ENCODE measurements around the gene TLN1. TPM values are rescaled to one million over a fixed set of nuclear protein-coding genes. Genes with fewer than 3 reads are reported as not detected.
A peak's percentile ranks its signal among the peaks of the same experiment; 100 is the strongest.

TLN1 gene
- total RNA-seq, 1 donor from 2014 or later, result 362 TPM

GRCh38 chr9:35719546-35719945, 12.4 kb downstream of the TLN1 start:
- H3K27me3 Mint-ChIP-seq, result no peaks in the 10 kb centered on the region
- no peaks in the 10 kb centered on the region for H3K9me3 Mint-ChIP-seq
- H3K36me3 Mint-ChIP-seq (ENCODE audit: low read depth), result peaks cover 98% of the 10 kb centered on the region
- POLR2A ChIA-PET, result interaction anchor here (0.5 to 3.3 kb wide), 12 partner anchors 8 to 114 kb away, joined by 3 to 38 read pairs (median 4); partner anchors contain the start of genes CREB3, SIT1 and TLN1
- peaks cover 26% of the 10 kb centered on the region for H3K4me1 Mint-ChIP-seq
- CTCF ChIA-PET, result interaction anchor here (0.8 to 3.1 kb wide), 4 partner anchors 10 to 116 kb away, joined by 3 to 19 read pairs (median 3); no protein-coding TSS in a partner anchor
- ATAC-seq (ENCODE audit: low read depth) (no peak), DNase-seq (no peak)
- peak overlapping the region; percentile 32 for H3K4me3 Mint-ChIP-seq
- H3K27ac Mint-ChIP-seq, result peak overlapping the region; percentile 85
- no peak for TF ChIP-seq CTCF (IDR thresholded peaks at IDR 0.05)
- intact Hi-C loops (cut with micrococcal nuclease), result loop anchor here (1.0 to 5.0 kb wide), 7 partner anchors 9 to 115 kb away; partner anchors contain the start of genes CD72, CREB3 and TLN1

GRCh38 chr9:35718721-35719511, 13.1 kb downstream of the TLN1 start:
- H3K4me1 Mint-ChIP-seq, result peaks cover 26% of the 10 kb centered on the region
- DNase-seq, result peak; percentile 56
- ChIA-PET CTCF (interaction anchor here (0.8 to 3.1 kb wide), 5 partner anchors 10 to 115 kb away, joined by 3 to 19 read pairs (median 3); no protein-coding TSS in a partner anchor), POLR2A (interaction anchor here (0.5 to 3.3 kb wide), 15 partner anchors 9 to 113 kb away, joined by 3 to 38 read pairs (median 4); partner anchors contain the start of genes ARHGEF39, CCDC107, CREB3 and RMRP)
- peak overlapping the region; percentile 32 for H3K4me3 Mint-ChIP-seq
- no peak for TF ChIP-seq CTCF (IDR thresholded peaks at IDR 0.05)
- H3K9me3 Mint-ChIP-seq, result no peaks in the 10 kb centered on the region
- peak; percentile 98 for ATAC-seq (ENCODE audit: low read depth)
- no peaks in the 10 kb centered on the region for H3K27me3 Mint-ChIP-seq
- intact Hi-C loops (cut with micrococcal nuclease), result loop anchor here (1.0 to 5.0 kb wide), 7 partner anchors 9 to 115 kb away; partner anchors contain the start of genes CD72, CREB3 and TLN1
- peaks cover 98% of the 10 kb centered on the region for H3K36me3 Mint-ChIP-seq (ENCODE audit: low read depth)
- peak overlapping the region; percentile 85 for H3K27ac Mint-ChIP-seq

DNA sequence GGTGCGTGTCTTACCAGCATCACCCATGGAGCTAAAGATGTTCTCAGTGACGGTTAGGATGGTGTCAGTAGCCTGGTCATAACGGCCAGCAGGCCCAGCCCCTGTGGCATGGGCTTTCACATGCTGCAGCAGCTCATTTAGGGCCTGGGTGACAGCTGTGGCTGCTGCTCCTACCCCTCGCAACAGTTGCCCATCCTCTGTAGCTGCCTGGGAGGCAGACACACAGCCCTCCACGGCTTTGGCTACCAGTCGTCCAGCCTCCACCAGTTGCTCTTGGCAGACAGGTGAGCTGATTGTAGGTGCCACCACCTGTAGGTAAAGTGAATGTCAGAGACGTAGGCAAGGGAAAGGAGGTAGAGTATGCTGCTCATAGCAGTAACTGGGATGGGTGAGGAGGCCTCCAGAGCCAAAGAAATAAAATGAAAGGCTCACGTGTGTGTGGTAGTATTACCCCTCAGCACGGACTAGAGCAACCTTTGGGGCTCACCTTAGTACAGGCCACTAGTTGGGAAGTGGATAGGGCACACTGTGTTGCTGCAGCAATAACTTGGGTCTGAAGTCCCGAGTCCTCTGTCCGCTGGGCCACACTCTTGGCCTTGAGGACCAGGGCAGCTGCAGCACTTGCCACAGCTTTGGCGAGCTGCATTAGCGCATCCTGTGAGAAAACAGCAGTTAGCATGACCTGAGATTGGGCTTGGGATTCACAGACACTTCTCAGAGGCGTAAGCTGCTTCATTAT, 14.7 kb downstream of the TLN1 start:
- H3K27ac Mint-ChIP-seq, result peak overlapping the region; percentile 56
- DNase-seq (no peak), ATAC-seq (ENCODE audit: low read depth) (no peak)
- H3K9me3 Mint-ChIP-seq, result no peaks in the 10 kb centered on the region
- no peak overlapping the region for H3K4me3 Mint-ChIP-seq
- peaks cover 26% of the 10 kb centered on the region for H3K4me1 Mint-ChIP-seq
- intact Hi-C loops (cut with micrococcal nuclease), result loop anchor here (5.0 kb wide), 1 partner anchor 35 kb away; no protein-coding TSS in a partner anchor
- CTCF ChIA-PET, result interaction anchor here (2.0 to 3.1 kb wide), 2 partner anchors 13 to 21 kb away, joined by 6 to 19 read pairs; no protein-coding TSS in a partner anchor
- no peak for TF ChIP-seq CTCF (IDR thresholded peaks at IDR 0.05)
- peaks cover 98% of the 10 kb centered on the region for H3K36me3 Mint-ChIP-seq (ENCODE audit: low read depth)
- no peaks in the 10 kb centered on the region for H3K27me3 Mint-ChIP-seq
- POLR2A ChIA-PET, result interaction anchor here (1.0 to 3.3 kb wide), 3 partner anchors 14 to 29 kb away, joined by 3 to 38 read pairs (median 3); partner anchors contain the start of genes CREB3 and TLN1

DNA sequence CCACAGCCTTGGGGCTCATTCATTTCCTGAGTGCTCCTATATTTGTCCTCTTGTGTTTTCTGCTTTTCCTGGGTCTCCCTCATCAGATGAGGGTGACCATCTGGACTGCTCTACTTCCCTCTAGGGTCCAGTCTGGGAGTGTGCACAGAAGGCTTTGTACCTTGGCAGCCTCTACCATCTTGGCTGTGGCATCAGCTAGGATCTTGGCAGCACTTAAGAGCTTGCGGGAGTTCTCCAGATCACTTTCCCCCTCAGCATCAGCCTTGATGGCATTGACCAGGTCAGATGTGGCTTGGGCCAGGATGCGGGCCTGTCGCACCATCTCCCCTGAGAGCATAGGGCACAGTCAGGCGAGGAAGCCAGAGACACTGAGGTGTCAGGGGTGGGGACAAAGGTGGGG, 15.8 kb downstream of the TLN1 start:
- ChIA-PET POLR2A (interaction anchor here (1.3 kb wide), 1 partner anchor 16 kb away, joined by 3 read pairs; the partner anchor contains the start of genes CREB3 and TLN1), CTCF (interaction anchor here (2.0 to 2.5 kb wide), 2 partner anchors 14 to 20 kb away, joined by 6 to 8 read pairs; no protein-coding TSS in a partner anchor)
- Mint-ChIP-seq H3K27me3 (no peaks in the 10 kb centered on the region), H3K36me3 (ENCODE audit: low read depth) (peaks cover 98% of the 10 kb centered on the region), H3K4me1 (peaks cover 26% of the 10 kb centered on the region), H3K9me3 (no peaks in the 10 kb centered on the region), H3K4me3 (no peak overlapping the region), H3K27ac (no peak overlapping the region)
- no peak for TF ChIP-seq CTCF (IDR thresholded peaks at IDR 0.05)
- DNase-seq, result no peak
- intact Hi-C loops (cut with micrococcal nuclease), result loop anchor here (5.0 kb wide), 1 partner anchor 34 kb away; no protein-coding TSS in a partner anchor
- ATAC-seq (ENCODE audit: low read depth), result no peak

Data from activated B cell treated with CpG ODN at 0.5 μM for 24 hours (primary cell).